Left cardiac atrium (tissue), 4 donors: Measurements from ENCODE around the gene ABCA10. TPM values are rescaled to one million over a fixed set of nuclear protein-coding genes. Genes with fewer than 3 reads are reported as not detected.
"Not testable (repeated sequence)": the region's sequence is repeated elsewhere in the genome, so short reads cannot be mapped to it uniquely, and the experiment has no call there.

ENCODE experiments used
- ATAC-seq, 2 donors: fragments of 200-7000 bp; cut with Tn5 transposase; one replicate each; pipeline ENCODE4 v1.9.1; 2020; ENCODE audit warnings: mild to moderate bottlenecking in 2 of 2, moderate library complexity in 2 of 2
- DNase-seq: peaks from one replicate; pipeline ENCODE4 v3.0.0-alpha.2; 2020
- intact Hi-C, 2 donors: fragments of 100-400 bp; cut with DNase I; formaldehyde crosslinking; loops; one replicate each; pipeline versions ENCODE4 v1.14.1 to v1.15.1; 2022 to 2023
- total RNA-seq, 2 donors: library from RNA; stranded (reverse); fragmentation: NEBNext Ultra II Directional; extraction: Animal tissue kit (Norgen Biotek cat#: 25700); gene quantifications; one replicate each; pipeline ENCODE4 v1.2.1, GENCODE V29; 2021
- donor health status: DM: no; HTN: yes; CAD: no.
- donor health status: DM: no; HTN: yes; CAD: no; lungs with severe emphysema.
- donor health status: DM: yes; HTN: yes; CAD: no.
- donor health status: Dilated cardiomyopathy.

Gene ABCA10
- total RNA-seq, 2 donors from 2014 or later: 5.7 to 12.8 TPM

GRCh38 chr17:69235338-69236058 lies 6.9 kb upstream of the ABCA10 start:
- DNase-seq (peak; percentile 84), ATAC-seq (peak; percentile 92 to 94)
- intact Hi-C loops: loop anchor here in 1 of 2 donors (5.0 kb wide), 1 partner anchor 458 kb away; no protein-coding TSS in a partner anchor

DNA sequence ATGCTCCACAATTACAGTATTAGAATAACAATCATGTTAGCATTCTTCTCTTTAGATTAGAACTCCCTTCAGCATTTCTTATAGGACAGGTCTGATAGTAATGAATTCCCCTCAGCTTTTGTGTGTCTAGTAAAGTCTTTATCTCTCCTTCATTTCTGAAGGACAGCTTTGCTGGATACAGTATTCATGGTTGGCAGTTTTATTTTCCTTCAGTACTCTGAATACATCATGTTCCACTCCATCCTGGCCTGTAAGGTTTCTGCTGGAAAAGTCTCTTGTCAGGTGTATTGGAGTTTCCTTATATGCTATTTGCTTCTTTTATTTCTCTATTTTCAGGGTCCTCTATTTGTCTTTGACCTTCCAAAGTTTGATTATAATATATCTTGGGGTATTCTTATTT lies 4.0 kb upstream of the ABCA10 start:
- ATAC-seq (no peak), DNase-seq (no peak)
- intact Hi-C loops: no loop called here

DNA sequence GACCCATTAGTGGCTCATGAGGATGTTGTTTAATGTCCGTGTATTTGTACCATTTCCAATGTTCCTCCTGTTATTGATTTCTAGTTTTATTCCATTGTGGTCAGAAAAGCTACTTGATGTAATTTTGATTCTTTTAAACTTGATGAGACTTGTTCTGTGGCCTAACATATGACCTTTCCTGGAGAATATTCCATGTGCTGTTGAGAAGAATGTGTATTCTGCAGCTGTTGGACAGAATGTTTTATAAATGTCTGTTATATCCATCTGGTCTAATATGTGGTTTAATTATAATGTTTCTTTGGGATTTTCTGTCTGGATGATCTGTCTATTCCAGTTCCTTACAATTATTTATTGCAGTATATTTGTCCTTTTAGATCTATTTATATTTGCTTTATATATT lies 2.9 kb upstream of the ABCA10 start:
- no peak for DNase-seq
- intact Hi-C loops: no loop called here

DNA sequence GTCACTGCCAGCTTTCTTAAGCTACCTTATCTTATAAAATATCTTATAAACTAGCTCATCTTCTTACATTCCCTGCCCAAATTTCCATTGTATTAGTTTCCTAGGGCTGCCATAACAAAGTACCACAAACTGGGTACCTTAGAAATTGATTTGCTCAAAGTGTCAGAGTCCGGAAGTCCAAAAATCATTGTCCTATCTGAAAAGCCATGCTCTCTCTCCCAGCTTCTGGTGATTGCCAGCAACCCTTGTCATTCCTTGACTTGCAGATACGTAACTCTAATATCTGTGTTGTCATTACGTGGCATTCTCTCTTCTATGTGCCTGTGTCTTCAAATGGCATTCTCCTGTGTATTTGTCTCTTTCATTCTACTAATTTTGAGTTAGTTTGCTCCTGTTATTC lies 2.3 kb upstream of the ABCA10 start:
- ATAC-seq: no peak
- DNase-seq: no peak
- intact Hi-C loops: no loop called here

More for the DNA sequence above, 2.9 kb upstream of the ABCA10 start:
- no peak for ATAC-seq

- DNase-seq (no peak), ATAC-seq (no peak)
- intact Hi-C loops: no loop called here
These were observed 606 bp downstream of the ABCA10 start for GRCh38 chr17:69228018-69228417.

DNA sequence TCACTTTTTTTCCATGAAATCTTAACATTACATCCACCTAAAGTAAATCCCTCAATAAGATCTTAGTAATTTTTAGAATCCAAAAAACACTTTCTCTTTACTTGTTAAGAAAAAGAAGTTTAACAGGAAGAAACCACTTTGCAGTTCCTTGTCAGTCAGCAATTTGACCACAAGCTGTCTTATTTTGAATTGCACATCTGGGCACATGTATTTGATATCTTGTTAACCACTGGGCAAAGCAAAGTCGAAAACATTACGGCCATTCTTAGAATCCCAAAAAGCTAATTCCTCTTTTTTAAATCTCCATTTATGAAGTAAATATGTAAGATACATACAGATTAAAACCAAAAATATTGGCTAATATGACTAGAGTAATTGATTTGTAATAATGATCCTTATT lies 1.1 kb downstream of the ABCA10 start:
- ATAC-seq: no peak
- intact Hi-C loops: no loop called here
- no peak for DNase-seq

GRCh38 chr17:69223809-69224208 lies 4.8 kb downstream of the ABCA10 start:
- peak; percentile 24 to 30 for ATAC-seq
- intact Hi-C loops: no loop called here
- DNase-seq: no peak

- ATAC-seq: no peak
- DNase-seq: no peak
- intact Hi-C loops: no loop called here
These were observed 5.8 kb downstream of the ABCA10 start for GRCh38 chr17:69222707-69223258.

DNA sequence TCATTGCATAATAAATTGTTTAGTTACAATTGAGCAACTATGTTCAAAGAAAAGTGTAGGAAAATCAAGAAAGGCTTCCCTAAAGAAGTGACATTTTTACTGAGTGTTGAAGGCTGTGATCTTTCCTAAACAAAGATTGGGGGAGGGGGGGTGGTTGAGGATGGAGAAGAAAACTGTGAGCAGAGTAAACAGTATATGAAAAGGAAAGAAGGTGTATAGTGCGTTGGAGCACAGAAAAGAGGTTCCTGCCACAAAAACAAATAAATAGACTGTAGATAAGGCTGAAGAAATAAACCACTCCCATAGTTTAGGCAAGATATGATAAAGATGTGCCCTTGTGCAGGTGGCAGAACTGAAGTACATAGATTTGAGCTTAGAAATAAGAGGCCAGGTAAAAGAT lies 8.5 kb downstream of the ABCA10 start:
- ATAC-seq (no peak), DNase-seq (no peak)
- intact Hi-C loops: no loop called here

DNA sequence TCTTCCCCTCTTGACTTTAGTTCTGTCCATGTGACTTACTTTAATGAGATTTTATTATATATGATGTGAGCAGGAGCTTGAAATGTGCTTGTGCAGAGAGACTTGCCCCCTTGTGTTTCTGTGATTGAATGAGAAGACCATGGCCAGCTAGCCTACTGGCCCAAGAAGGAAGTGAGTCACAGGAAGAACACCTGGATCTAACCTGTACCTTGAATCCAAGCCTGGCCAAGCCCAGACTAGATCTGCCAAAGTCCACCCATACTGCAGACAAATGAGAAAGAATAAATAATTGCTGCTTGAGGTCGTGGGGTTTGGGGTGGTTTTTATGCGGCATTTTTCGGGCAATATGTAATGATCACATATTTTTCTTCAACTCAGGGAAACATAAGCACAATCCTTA lies 9.6 kb downstream of the ABCA10 start:
- DNase-seq (no peak), ATAC-seq (no peak)
- intact Hi-C loops: no loop called here

DNA sequence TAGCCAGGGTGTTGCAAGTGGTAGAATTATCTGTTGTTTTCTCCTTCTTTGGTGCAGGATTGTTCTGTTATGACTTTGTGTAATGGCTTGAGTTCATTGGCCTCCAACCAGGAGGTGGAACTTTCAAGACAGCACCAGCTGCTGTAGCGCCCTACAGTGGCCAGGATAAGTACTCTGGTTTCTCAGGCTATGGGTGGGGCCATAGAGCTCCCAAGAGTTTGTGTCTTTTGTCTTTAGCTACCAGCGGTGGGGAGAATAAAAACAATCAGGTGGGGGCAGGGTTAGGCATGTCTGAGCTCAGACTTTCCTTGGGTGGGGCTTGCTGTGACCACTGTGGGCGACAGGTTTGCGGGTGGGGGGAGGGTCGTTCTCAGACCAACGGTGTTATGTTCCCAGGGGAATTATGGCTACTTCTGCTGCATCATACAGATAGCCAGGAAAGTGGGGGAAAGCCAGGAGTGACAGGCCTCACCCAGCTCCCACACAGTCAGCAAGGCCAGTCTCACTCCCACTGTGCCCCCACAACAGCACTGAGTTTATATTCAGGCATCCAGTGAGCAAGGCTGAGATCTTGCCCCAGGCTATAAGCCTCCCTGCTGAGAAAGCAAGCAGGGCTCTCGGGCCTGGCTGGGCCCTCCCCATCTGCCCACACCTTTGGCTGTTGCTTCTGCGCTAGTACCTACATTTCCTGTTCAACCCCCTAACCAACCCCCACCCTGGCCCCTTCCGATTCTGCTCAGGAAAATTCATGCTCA lies 15.4 kb downstream of the ABCA10 start:
- intact Hi-C loops: no loop called here
- DNase-seq (no peak), ATAC-seq (no peak)

- ATAC-seq (no peak), DNase-seq (no peak)
These were observed 20.0 kb downstream of the ABCA10 start for GRCh38 chr17:69208640-69209039.

GRCh38 chr17:69207151-69207550 lies 21.5 kb downstream of the ABCA10 start:
- no peak for ATAC-seq

More at GRCh38 chr17:69208640-69209039, 20.0 kb downstream of the ABCA10 start:
- intact Hi-C loops: no loop called here

DNA sequence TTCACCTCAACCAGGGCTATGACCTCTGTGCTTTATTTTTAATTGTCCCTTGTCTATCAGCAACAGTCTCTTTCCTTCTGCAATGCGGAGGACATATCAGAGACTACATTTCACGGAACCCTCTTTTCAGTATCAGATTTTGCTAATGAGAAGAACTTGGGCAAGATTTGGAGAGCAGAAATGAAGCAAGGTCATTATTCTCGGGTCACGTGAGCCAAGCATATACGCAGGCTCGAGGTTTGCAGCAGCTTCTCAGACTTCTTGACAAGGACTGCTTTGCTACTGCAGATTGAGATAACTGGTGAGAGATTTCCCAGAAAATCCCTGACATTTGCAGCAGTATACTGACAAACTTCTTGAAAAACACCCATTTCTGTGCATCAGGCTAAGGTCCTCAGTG lies 30.4 kb downstream of the ABCA10 start:
- intact Hi-C loops: no loop called here

More at GRCh38 chr17:69207151-69207550, 21.5 kb downstream of the ABCA10 start:
- no peak for DNase-seq
- intact Hi-C loops: no loop called here

DNA sequence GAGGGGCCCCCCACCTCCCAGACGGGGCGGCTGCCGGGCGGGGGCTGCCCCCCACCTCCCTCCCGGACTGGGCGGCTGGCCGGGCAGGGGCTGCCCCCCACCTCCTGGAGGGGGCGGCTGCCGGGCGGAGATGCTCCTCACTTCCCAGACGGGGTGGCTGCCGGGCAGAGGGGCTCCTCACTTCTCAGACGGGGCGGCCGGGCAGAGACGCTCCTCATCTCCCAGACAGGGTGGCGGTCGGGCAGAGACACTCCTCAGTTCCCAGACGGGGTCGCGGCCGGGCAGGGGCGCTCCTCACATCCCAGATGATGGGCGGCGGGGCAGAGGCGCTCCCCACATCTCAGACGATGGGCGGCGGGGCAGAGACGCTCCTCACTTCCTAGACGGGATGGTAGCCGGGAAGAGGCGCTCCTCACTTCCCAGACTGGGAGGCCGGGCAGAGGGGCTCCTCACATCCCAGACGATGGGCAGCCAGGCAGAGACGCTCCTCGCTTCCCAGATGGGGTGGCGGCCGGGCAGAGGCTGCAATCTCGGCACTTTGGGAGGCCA lies 32.4 kb downstream of the ABCA10 start:
- DNase-seq, ATAC-seq: not testable (repeated sequence)

More for the DNA sequence above, 30.4 kb downstream of the ABCA10 start:
- ATAC-seq (no peak), DNase-seq (no peak)

GRCh38 chr17:69192754-69193153 lies 35.9 kb downstream of the ABCA10 start:
- DNase-seq (no peak), ATAC-seq (no peak)
- intact Hi-C loops: no loop called here

More for the DNA sequence above, 32.4 kb downstream of the ABCA10 start:
- intact Hi-C loops: not testable (repeated sequence)

DNA sequence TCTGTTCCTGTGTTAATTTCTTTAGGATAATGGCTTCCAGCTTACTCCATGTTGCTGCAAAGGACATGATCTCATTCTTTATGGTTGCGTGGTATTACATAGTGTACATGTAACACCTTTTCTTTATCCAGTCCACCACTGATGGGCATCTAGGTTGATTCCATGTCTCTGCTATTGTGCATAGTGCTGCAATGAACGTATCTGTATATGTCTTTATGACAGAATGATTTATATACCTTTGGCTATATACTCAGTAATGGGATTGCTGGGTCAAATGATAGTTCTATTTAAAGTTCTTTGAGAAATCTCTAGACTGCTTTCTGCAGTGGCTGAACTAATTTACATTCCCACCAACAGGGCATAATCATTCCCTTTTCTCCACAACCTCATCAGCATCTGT lies 39.8 kb downstream of the ABCA10 start:
- ATAC-seq: no peak
- DNase-seq: no peak

GRCh38 chr17:69188064-69188463 lies 40.6 kb downstream of the ABCA10 start:
- no peak for DNase-seq
- intact Hi-C loops: no loop called here
- ATAC-seq: no peak

More for the DNA sequence above, 39.8 kb downstream of the ABCA10 start:
- intact Hi-C loops: no loop called here

GRCh38 chr17:69187294-69187693 lies 41.3 kb downstream of the ABCA10 start:
- no peak for DNase-seq
- intact Hi-C loops: no loop called here
- ATAC-seq: no peak
